Vagina (tissue), 2 donors: Measurements from ENCODE around the gene ANKIB1.
"Not testable (repeated sequence)": the region's sequence is repeated elsewhere in the genome, so short reads cannot be mapped to it uniquely, and the experiment has no call there.

Source experiments
- CTCF ChIP-seq, 3 experiments: fragments of 450-650 bp in 2 of 3; fragments of 200-600 bp in 1 of 3; sonication (generic) in 1 of 3; IDR thresholded peaks; one replicate each; pipeline ENCODE4 v1.5.1; 2017 to 2019; ENCODE audit warnings: antibody characterized with exemption in 3 of 3, mild to moderate bottlenecking in 2 of 3, moderate library complexity in 2 of 3
- POLR2A ChIP-seq, 2 donors: fragments of 450-650 bp; IDR thresholded peaks; one replicate each; pipeline ENCODE4 v1.6.1; 2017; ENCODE audit warnings: antibody characterized with exemption in 2 of 2, mild to moderate bottlenecking in 2 of 2, moderate library complexity in 2 of 2

- TF ChIP-seq CTCF, POLR2A (IDR thresholded peaks at IDR 0.05): not testable (repeated sequence)
Observed at GRCh38 chr7:92359179-92359578, 113.4 kb downstream of the ANKIB1 start.
